GM13977 (cell line): ENCODE results near the gene HPS1.

Experiments used
- DNase-seq: peaks from one replicate; pipeline ENCODE4 v3.0.0; 2012; ENCODE audit warnings: low spot score
- CTCF ChIP-seq: IDR thresholded peaks from 2 replicates; pipeline ENCODE4 v1.5.1; 2012; ENCODE audit warnings: mild to moderate bottlenecking, control low read depth; ENCODE audit not compliant: insufficient read depth; ENCODE audit errors: extremely low read depth, missing control alignments
- in situ Hi-C: fragments of 300-500 bp; cut with MboI; formaldehyde crosslinking; loops from one replicate; pipeline ENCODE4 v1.12.0; 2022; ENCODE audit warnings: low sequenced_read_pairs, low pct_unique_long_range_greater_than_20kb, mixed read lengths, inconsistent platforms; ENCODE audit not compliant: unreplicated experiment

Gene HPS1

GRCh38 chr10:98433881-98434732 lies 12.6 kb downstream of the HPS1 start:
- in situ Hi-C loops = no loop called here
- no peak for DNase-seq
- TF ChIP-seq CTCF = no peak

- in situ Hi-C loops = no loop called here
- no peak for TF ChIP-seq CTCF
Observed at GRCh38 chr10:98433371-98433770, 13.4 kb downstream of the HPS1 start.

GRCh38 chr10:98432330-98432729 lies 14.4 kb downstream of the HPS1 start:
- no peak for DNase-seq
- no peak for TF ChIP-seq CTCF
- in situ Hi-C loops = no loop called here

More at GRCh38 chr10:98433371-98433770, 13.4 kb downstream of the HPS1 start:
- no peak for DNase-seq

GRCh38 chr10:98431016-98431415 lies 15.7 kb downstream of the HPS1 start:
- in situ Hi-C loops = no loop called here
- TF ChIP-seq CTCF = no peak
- peak; percentile 11 for DNase-seq

- in situ Hi-C loops = no loop called here
- no peak for TF ChIP-seq CTCF
- DNase-seq = no peak
Observed at GRCh38 chr10:98430427-98430826, 16.3 kb downstream of the HPS1 start.

- DNase-seq = peak; percentile 15
- in situ Hi-C loops = no loop called here
- TF ChIP-seq CTCF = no peak
Observed at GRCh38 chr10:98429320-98430072, 17.2 kb downstream of the HPS1 start.
